IPS DF 19.7 (cell line): ENCODE measurements around the gene TNPO3.
"Not testable (repeated sequence)": the region's sequence is repeated elsewhere in the genome, so short reads cannot be mapped to it uniquely, and the experiment has no call there.

ENCODE experiments used
- DNase-seq: peaks from one replicate; pipeline ENCODE4 v3.0.0-alpha.2; 2013; ENCODE audit warnings: low read depth, low spot score

Gene TNPO3

GRCh38 chr7:128961030-128961659 is 93.8 kb downstream of the TNPO3 start:
- no peak for DNase-seq

GRCh38 chr7:128959296-128959695 is 95.6 kb downstream of the TNPO3 start:
- no peak for DNase-seq

- DNase-seq = no peak
Measured at GRCh38 chr7:128955981-128956380, 98.9 kb downstream of the TNPO3 start.

GRCh38 chr7:128954830-128955802 is 99.8 kb downstream of the TNPO3 start:
- no peak for DNase-seq

- no peak for DNase-seq
Measured at GRCh38 chr7:128954150-128954549, 100.8 kb downstream of the TNPO3 start.

- no peak for DNase-seq
Measured at GRCh38 chr7:128951296-128951695, 103.6 kb downstream of the TNPO3 start.

- DNase-seq = no peak
Measured at GRCh38 chr7:128948976-128949760, 105.7 kb downstream of the TNPO3 start.

- no peak for DNase-seq
Measured at GRCh38 chr7:128948312-128948973, 106.5 kb downstream of the TNPO3 start.

GRCh38 chr7:128947854-128948253 is 107.1 kb downstream of the TNPO3 start:
- DNase-seq = no peak

- no peak for DNase-seq
Measured at GRCh38 chr7:128946936-128947830, 107.7 kb downstream of the TNPO3 start.

GRCh38 chr7:128945668-128946366 is 109.1 kb downstream of the TNPO3 start:
- DNase-seq = no peak

- no peak for DNase-seq
Measured at GRCh38 chr7:128944487-128945236, 110.2 kb downstream of the TNPO3 start.

GRCh38 chr7:128943251-128943650 is 111.7 kb downstream of the TNPO3 start:
- not testable (repeated sequence) for DNase-seq

- DNase-seq = no peak
Measured at GRCh38 chr7:128941946-128942526, 112.9 kb downstream of the TNPO3 start.

- no peak for DNase-seq
Measured at GRCh38 chr7:128941323-128941890, 113.5 kb downstream of the TNPO3 start.

- no peak for DNase-seq
Measured at GRCh38 chr7:128940494-128941322, 114.2 kb downstream of the TNPO3 start.

GRCh38 chr7:128939861-128940410 is 115.0 kb downstream of the TNPO3 start:
- no peak for DNase-seq
